ENCODE data around the gene SLC5A1. TPM values are rescaled to one million over a fixed set of nuclear protein-coding genes. Genes with fewer than 3 reads are reported as not detected.

The SLC5A1 gene
- 0.23 TPM in 1 of 3 replicates, not detected in the others for total RNA-seq
- long read RNA-seq, result 0 reads

- Mint-ChIP-seq H3K4me1 (ENCODE audit: low read depth) (no peaks in the 10 kb centered on the region), H3K4me3 (ENCODE audit: unreplicated experiment) (no peak within 1 kb of the TSS), H3K27me3 (ENCODE audit: low read depth) (peaks cover 61% of the 10 kb centered on the region)
Observed at GRCh38 chr22:32042924-32043323, at the start of gene SLC5A1. TSS of gene SLC5A1 (plus strand) at chr22:32043261. CDS start at chr22:32043282, 21 bp downstream.

DNA sequence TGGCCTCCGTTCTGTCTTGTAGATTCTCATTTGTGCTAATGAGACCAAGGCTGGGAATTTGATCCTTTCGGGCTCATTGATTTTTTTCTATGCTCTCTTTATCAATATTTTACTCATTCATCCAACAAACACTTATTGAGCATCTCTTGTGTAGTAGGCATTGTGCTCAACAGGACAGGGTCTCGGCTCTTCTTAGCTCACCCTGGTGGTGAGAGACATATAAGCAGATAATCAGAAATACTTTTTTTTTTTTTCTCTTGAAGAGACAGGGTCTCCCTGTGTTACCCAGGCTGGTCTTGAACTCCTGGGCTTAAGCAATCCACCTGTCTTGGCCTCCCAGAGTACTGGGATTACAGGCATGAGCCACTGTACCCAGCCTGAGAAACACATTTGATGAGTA is 48.0 kb upstream of the SLC5A1 start:
- TF ChIP-seq CTCF (IDR thresholded peaks at IDR 0.05), result peak; percentile 42
- Mint-ChIP-seq H3K27me3 (ENCODE audit: low read depth) (peaks cover 31% of the 10 kb centered on the region), H3K27ac (ENCODE audit: unreplicated experiment) (no peak overlapping the region), H3K4me3 (ENCODE audit: unreplicated experiment) (no peak overlapping the region), H3K4me1 (ENCODE audit: low read depth) (no peaks in the 10 kb centered on the region), H3K36me3 (ENCODE audit: low read depth) (no peaks in the 10 kb centered on the region), H3K9me3 (ENCODE audit: low read depth) (no peaks in the 10 kb centered on the region)
- DNase-seq (ENCODE audit: low spot score), result no peak

More at GRCh38 chr22:32042924-32043323, at the start of gene SLC5A1:
- TF ChIP-seq CTCF (IDR thresholded peaks at IDR 0.05), result no peak
- Mint-ChIP-seq H3K9me3 (ENCODE audit: low read depth) (no peaks in the 10 kb centered on the region), H3K27ac (ENCODE audit: unreplicated experiment) (no peak within 1 kb of the TSS), H3K36me3 (ENCODE audit: low read depth) (no peaks in the 10 kb centered on the region)
- no peak for DNase-seq (ENCODE audit: low spot score)

DNA sequence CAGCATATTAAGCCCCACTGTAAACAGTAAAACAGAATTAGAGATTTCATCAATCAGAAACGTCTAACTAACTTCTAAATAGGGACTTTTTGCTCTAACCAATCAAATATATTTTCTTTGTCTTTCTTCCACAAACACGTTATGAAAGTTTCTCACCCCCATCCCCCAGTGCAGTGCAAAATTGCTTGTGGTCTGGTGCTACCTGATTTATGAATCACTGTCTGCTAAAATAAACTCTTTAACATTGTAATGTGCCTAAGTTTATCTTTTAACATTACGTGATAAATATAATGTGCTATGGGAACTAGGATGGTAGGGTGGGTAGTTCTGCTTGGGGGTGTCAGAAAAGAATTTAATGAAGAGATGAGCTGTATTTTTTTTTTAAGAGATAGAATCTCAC is 47.3 kb upstream of the SLC5A1 start:
- Mint-ChIP-seq H3K4me1 (ENCODE audit: low read depth) (no peaks in the 10 kb centered on the region), H3K4me3 (ENCODE audit: unreplicated experiment) (no peak overlapping the region), H3K27me3 (ENCODE audit: low read depth) (peaks cover 30% of the 10 kb centered on the region), H3K27ac (ENCODE audit: unreplicated experiment) (no peak overlapping the region), H3K9me3 (ENCODE audit: low read depth) (no peaks in the 10 kb centered on the region), H3K36me3 (ENCODE audit: low read depth) (no peaks in the 10 kb centered on the region)
- TF ChIP-seq CTCF (IDR thresholded peaks at IDR 0.05), result no peak
- no peak for DNase-seq (ENCODE audit: low spot score)

GRCh38 chr22:31998784-31999385 is 44.2 kb upstream of the SLC5A1 start:
- no peaks in the 10 kb centered on the region for H3K36me3 Mint-ChIP-seq (ENCODE audit: low read depth)
- no peaks in the 10 kb centered on the region for H3K9me3 Mint-ChIP-seq (ENCODE audit: low read depth)
- peaks cover 23% of the 10 kb centered on the region for H3K27me3 Mint-ChIP-seq (ENCODE audit: low read depth)
- H3K4me1 Mint-ChIP-seq (ENCODE audit: low read depth), result no peaks in the 10 kb centered on the region
- no peak overlapping the region for H3K4me3 Mint-ChIP-seq (ENCODE audit: unreplicated experiment)
- DNase-seq (ENCODE audit: low spot score), result no peak
- TF ChIP-seq CTCF (IDR thresholded peaks at IDR 0.05), result no peak
- no peak overlapping the region for H3K27ac Mint-ChIP-seq (ENCODE audit: unreplicated experiment)

DNA sequence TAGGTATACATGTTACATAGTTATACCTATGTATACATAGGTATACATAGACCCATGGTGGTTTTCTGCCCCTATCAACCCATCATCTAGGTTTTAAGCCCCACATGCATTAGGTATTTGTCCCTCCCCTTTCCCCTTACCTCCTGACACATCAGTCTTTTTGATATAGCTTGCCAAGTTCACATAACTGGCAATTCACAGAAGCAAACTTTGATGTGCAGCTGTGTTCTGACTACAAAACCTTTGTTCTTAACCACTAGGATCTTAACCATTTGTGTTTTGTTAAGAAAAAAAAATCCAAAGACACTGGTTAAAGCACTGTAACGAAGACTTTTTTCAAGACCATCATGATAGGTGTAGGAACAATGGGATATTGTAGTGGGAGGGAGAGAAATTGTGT is 42.9 kb upstream of the SLC5A1 start:
- no peak for TF ChIP-seq CTCF (IDR thresholded peaks at IDR 0.05)
- no peaks in the 10 kb centered on the region for H3K4me1 Mint-ChIP-seq (ENCODE audit: low read depth)
- peaks cover 2% of the 10 kb centered on the region for H3K9me3 Mint-ChIP-seq (ENCODE audit: low read depth)
- H3K4me3 Mint-ChIP-seq (ENCODE audit: unreplicated experiment), result no peak overlapping the region
- H3K27ac Mint-ChIP-seq (ENCODE audit: unreplicated experiment), result no peak overlapping the region
- H3K36me3 Mint-ChIP-seq (ENCODE audit: low read depth), result no peaks in the 10 kb centered on the region
- no peak for DNase-seq (ENCODE audit: low spot score)
- peaks cover 26% of the 10 kb centered on the region for H3K27me3 Mint-ChIP-seq (ENCODE audit: low read depth)
